HEK293 (cell line): ENCODE data around the gene ARL5A.

Experiments
- KLF9 ChIP-seq: fragments of 450-650 bp; formaldehyde crosslinking; IDR thresholded peaks from 2 replicates; pipeline ENCODE4 v1.5.1; 2016; ENCODE audit warnings: missing biosample characterization, missing genetic modification characterization, low read depth
- MEIS1 ChIP-seq: sonication (generic); formaldehyde crosslinking; IDR thresholded peaks from 2 replicates; pipeline ENCODE4 v1.8.1; 2022; ENCODE audit warnings: missing genetic modification reagents, mild to moderate bottlenecking, borderline replicate concordance
- SALL2 ChIP-seq: fragments of 450-650 bp; formaldehyde crosslinking; IDR thresholded peaks from 2 replicates; pipeline ENCODE4 v1.5.0; 2017; ENCODE audit warnings: missing biosample characterization, mild to moderate bottlenecking, missing genetic modification characterization, borderline replicate concordance
- SCRT1 ChIP-seq: fragments of 450-650 bp; formaldehyde crosslinking; IDR thresholded peaks from 2 replicates; pipeline ENCODE4 v1.5.1; 2016; ENCODE audit warnings: missing biosample characterization, missing genetic modification characterization, borderline replicate concordance
- ZEB2 ChIP-seq: fragments of 450-650 bp; formaldehyde crosslinking; IDR thresholded peaks from 2 replicates; pipeline ENCODE4 v1.5.1; 2016; ENCODE audit warnings: missing biosample characterization, missing genetic modification characterization
- ZNF140 ChIP-seq: fragments of 450-650 bp; formaldehyde crosslinking; IDR thresholded peaks from 2 replicates; pipeline ENCODE4 v1.5.1; 2016; ENCODE audit warnings: missing biosample characterization, missing genetic modification characterization
- ZNF239 ChIP-seq: fragments of 450-650 bp; formaldehyde crosslinking; IDR thresholded peaks from 2 replicates; pipeline ENCODE4 v1.5.1; 2016; ENCODE audit warnings: missing biosample characterization, missing genetic modification characterization
- ZNF362 ChIP-seq: fragments of 450-650 bp; formaldehyde crosslinking; IDR thresholded peaks from 2 replicates; pipeline ENCODE4 v1.5.1; 2016; ENCODE audit warnings: missing biosample characterization, missing genetic modification characterization
- ZNF596 ChIP-seq: fragments of 450-650 bp; IDR thresholded peaks from 2 replicates; pipeline ENCODE4 v1.5.0; 2018; ENCODE audit warnings: missing biosample characterization, mild to moderate bottlenecking, missing genetic modification characterization, moderate library complexity
- ZNF785 ChIP-seq: fragments of 450-650 bp; formaldehyde crosslinking; IDR thresholded peaks from 2 replicates; pipeline ENCODE4 v1.5.1; 2016; ENCODE audit warnings: missing biosample characterization, missing genetic modification characterization
- ZNF837 ChIP-seq: fragments of 450-650 bp; formaldehyde crosslinking; IDR thresholded peaks from 2 replicates; pipeline ENCODE4 v1.5.1; 2016; ENCODE audit warnings: missing biosample characterization, missing genetic modification characterization
- TF ChIP-seq, protein P1 (sequence below): fragments of 450-650 bp; formaldehyde crosslinking; IDR thresholded peaks from 2 replicates; pipeline ENCODE4 v1.5.1; 2016; ENCODE audit warnings: missing biosample characterization, missing genetic modification characterization
- TF ChIP-seq, protein P2 (sequence below): fragments of 450-650 bp; formaldehyde crosslinking; IDR thresholded peaks from 2 replicates; pipeline ENCODE4 v1.5.1; 2016; ENCODE audit warnings: missing biosample characterization, missing genetic modification characterization
- TF ChIP-seq, protein P3 (sequence below): fragments of 450-650 bp; IDR thresholded peaks from 2 replicates; pipeline ENCODE4 v1.5.1; 2018; ENCODE audit warnings: missing biosample characterization, missing genetic modification characterization

GRCh38 chr2:151852260-151853069 lies 24.2 kb upstream of the ARL5A start:
- TF ChIP-seq ZEB2 (tag by site-specific recombination) (no peak), SALL2 (tag by site-specific recombination) (no peak), ZNF837 (tag by site-specific recombination) (no peak), ZNF362 (no peak), MEIS1 (CRISPR knock-in tag) (no peak), ZNF140 (tag by site-specific recombination) (no peak), ZNF596 (tag by site-specific recombination) (no peak), ZNF785 (tag by site-specific recombination) (no peak), SCRT1 (tag by site-specific recombination) (no peak), ZNF239 (tag by site-specific recombination) (no peak), KLF9 (tag by site-specific recombination) (no peak)
- TF ChIP-seq, protein P1, sequence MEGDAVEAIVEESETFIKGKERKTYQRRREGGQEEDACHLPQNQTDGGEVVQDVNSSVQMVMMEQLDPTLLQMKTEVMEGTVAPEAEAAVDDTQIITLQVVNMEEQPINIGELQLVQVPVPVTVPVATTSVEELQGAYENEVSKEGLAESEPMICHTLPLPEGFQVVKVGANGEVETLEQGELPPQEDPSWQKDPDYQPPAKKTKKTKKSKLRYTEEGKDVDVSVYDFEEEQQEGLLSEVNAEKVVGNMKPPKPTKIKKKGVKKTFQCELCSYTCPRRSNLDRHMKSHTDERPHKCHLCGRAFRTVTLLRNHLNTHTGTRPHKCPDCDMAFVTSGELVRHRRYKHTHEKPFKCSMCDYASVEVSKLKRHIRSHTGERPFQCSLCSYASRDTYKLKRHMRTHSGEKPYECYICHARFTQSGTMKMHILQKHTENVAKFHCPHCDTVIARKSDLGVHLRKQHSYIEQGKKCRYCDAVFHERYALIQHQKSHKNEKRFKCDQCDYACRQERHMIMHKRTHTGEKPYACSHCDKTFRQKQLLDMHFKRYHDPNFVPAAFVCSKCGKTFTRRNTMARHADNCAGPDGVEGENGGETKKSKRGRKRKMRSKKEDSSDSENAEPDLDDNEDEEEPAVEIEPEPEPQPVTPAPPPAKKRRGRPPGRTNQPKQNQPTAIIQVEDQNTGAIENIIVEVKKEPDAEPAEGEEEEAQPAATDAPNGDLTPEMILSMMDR: no peak
- TF ChIP-seq, protein P2, sequence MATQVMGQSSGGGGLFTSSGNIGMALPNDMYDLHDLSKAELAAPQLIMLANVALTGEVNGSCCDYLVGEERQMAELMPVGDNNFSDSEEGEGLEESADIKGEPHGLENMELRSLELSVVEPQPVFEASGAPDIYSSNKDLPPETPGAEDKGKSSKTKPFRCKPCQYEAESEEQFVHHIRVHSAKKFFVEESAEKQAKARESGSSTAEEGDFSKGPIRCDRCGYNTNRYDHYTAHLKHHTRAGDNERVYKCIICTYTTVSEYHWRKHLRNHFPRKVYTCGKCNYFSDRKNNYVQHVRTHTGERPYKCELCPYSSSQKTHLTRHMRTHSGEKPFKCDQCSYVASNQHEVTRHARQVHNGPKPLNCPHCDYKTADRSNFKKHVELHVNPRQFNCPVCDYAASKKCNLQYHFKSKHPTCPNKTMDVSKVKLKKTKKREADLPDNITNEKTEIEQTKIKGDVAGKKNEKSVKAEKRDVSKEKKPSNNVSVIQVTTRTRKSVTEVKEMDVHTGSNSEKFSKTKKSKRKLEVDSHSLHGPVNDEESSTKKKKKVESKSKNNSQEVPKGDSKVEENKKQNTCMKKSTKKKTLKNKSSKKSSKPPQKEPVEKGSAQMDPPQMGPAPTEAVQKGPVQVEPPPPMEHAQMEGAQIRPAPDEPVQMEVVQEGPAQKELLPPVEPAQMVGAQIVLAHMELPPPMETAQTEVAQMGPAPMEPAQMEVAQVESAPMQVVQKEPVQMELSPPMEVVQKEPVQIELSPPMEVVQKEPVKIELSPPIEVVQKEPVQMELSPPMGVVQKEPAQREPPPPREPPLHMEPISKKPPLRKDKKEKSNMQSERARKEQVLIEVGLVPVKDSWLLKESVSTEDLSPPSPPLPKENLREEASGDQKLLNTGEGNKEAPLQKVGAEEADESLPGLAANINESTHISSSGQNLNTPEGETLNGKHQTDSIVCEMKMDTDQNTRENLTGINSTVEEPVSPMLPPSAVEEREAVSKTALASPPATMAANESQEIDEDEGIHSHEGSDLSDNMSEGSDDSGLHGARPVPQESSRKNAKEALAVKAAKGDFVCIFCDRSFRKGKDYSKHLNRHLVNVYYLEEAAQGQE: no peak
- TF ChIP-seq, protein P3, sequence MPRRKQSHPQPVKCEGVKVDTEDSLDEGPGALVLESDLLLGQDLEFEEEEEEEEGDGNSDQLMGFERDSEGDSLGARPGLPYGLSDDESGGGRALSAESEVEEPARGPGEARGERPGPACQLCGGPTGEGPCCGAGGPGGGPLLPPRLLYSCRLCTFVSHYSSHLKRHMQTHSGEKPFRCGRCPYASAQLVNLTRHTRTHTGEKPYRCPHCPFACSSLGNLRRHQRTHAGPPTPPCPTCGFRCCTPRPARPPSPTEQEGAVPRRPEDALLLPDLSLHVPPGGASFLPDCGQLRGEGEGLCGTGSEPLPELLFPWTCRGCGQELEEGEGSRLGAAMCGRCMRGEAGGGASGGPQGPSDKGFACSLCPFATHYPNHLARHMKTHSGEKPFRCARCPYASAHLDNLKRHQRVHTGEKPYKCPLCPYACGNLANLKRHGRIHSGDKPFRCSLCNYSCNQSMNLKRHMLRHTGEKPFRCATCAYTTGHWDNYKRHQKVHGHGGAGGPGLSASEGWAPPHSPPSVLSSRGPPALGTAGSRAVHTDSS (tag by site-specific recombination): no peak
